ENCODE data around the gene TBCA. TPM values are rescaled to one million over a fixed set of nuclear protein-coding genes. Genes with fewer than 3 reads are reported as not detected.
"Not testable (repeated sequence)": the region's sequence is repeated elsewhere in the genome, so short reads cannot be mapped to it uniquely, and the experiment has no call there.

Gene TBCA
- total RNA-seq, 3 donors from 2014 or later, result 79.7 to 136 (median 111) TPM

GRCh38 chr5:77758141-77758938 lies 17.8 kb downstream of the TBCA start:
- ATAC-seq, result no peak

DNA sequence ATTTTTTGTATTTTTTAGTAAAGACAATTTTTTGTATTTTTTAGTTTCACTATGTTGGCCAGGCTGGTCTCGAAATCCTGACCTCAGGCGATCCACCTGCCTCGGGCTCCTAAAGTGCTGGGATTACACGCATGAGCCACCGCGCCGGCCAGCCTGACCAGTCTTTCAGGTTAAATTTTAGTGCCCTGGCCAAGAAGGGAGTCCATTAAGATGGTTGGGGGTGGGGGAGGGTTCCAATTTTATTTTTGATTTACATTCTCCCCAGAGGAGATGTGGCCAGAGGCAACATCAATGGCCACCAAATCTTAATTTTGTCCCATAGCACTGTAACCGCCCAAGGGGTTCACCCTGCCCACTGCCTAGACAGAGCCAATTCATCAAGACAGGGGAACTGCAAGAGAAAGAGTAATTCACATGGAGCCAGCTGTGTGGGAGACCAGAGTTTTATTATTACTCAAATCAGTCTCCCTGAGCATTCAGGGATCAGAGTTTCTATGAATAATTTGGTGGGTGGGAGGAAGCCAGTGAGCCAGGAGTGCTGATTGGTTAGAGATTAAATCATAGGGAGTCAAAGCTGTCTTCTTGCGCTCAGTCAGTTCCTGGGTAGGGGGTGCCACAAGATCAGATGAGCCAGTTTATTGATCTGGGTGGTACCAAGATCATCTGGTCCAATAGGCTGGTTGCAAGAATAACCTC lies 24.7 kb downstream of the TBCA start:
- no peaks in the 10 kb centered on the region for H3K9me3 ChIP-seq
- H3K4me3 ChIP-seq, result no peak overlapping the region
- TF ChIP-seq, protein P1, sequence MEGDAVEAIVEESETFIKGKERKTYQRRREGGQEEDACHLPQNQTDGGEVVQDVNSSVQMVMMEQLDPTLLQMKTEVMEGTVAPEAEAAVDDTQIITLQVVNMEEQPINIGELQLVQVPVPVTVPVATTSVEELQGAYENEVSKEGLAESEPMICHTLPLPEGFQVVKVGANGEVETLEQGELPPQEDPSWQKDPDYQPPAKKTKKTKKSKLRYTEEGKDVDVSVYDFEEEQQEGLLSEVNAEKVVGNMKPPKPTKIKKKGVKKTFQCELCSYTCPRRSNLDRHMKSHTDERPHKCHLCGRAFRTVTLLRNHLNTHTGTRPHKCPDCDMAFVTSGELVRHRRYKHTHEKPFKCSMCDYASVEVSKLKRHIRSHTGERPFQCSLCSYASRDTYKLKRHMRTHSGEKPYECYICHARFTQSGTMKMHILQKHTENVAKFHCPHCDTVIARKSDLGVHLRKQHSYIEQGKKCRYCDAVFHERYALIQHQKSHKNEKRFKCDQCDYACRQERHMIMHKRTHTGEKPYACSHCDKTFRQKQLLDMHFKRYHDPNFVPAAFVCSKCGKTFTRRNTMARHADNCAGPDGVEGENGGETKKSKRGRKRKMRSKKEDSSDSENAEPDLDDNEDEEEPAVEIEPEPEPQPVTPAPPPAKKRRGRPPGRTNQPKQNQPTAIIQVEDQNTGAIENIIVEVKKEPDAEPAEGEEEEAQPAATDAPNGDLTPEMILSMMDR (IDR thresholded peaks at IDR 0.05), result no peak
- no peaks in the 10 kb centered on the region for H3K36me3 ChIP-seq (ENCODE audit: low read depth)
- DNase-seq, result no peak
- no peak for ATAC-seq
- H3K4me1 ChIP-seq (ENCODE audit: low read depth), result no peaks in the 10 kb centered on the region
- intact Hi-C loops (cut with DNase I, micrococcal nuclease), result no loop called here

More at GRCh38 chr5:77758141-77758938, 17.8 kb downstream of the TBCA start:
- DNase-seq, result no peak
- intact Hi-C loops (cut with DNase I, micrococcal nuclease), result no loop called here
- no peaks in the 10 kb centered on the region for H3K36me3 ChIP-seq (ENCODE audit: low read depth)
- H3K4me1 ChIP-seq (ENCODE audit: low read depth), result no peaks in the 10 kb centered on the region
- TF ChIP-seq, protein P1 (IDR thresholded peaks at IDR 0.05), result no peak
- no peaks in the 10 kb centered on the region for H3K9me3 ChIP-seq
- H3K4me3 ChIP-seq, result no peak overlapping the region

DNA sequence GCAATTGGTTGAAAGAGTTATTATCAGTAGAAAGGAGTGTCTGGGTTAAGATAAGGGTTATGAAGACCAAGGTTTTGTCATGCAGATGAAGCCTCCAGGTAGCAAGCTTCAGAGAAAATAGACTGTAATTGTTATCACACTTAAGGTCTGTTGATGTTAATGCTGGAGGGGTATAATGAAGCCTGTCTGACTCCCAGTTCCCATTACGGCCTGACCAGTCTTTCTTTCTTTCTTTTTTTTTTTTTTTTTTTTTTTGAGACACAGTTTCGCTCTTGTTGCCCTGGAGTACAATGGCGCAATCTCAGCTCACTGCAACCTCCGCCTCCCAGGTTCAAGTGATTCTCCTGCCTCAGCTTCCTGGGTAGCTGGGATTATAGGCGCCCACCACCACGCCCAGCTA lies 25.2 kb downstream of the TBCA start:
- H3K4me1 ChIP-seq (ENCODE audit: low read depth); H3K36me3 ChIP-seq (ENCODE audit: low read depth); H3K4me3 ChIP-seq; H3K9me3 ChIP-seq; ATAC-seq; intact Hi-C loops (cut with DNase I, micrococcal nuclease); DNase-seq: not testable (repeated sequence)

DNA sequence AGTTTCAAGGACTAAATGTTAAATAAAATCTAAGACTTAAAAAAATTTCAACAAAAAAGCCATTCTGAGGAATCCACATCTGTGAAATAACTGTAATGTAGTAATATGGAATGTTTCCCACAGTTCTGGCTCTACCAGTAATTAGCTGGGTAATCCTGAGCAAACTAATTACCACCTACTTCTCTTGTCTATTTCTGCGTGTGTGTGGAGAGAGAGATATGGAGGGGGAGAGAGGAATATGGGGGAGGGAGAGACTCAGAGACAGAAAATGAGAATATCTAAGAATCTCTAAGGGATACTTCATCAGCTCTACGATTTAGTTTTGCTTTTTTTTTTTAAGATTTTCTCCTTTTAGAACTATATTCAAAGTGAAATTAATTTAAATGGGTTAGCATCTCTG lies 28.0 kb downstream of the TBCA start:
- H3K4me1 ChIP-seq (ENCODE audit: low read depth), result no peaks in the 10 kb centered on the region
- no peak overlapping the region for H3K4me3 ChIP-seq
- ATAC-seq (no peak), DNase-seq (no peak)
- H3K9me3 ChIP-seq, result no peaks in the 10 kb centered on the region
- intact Hi-C loops (cut with DNase I, micrococcal nuclease), result no loop called here
- TF ChIP-seq, protein P1 (IDR thresholded peaks at IDR 0.05), result no peak
- no peaks in the 10 kb centered on the region for H3K36me3 ChIP-seq (ENCODE audit: low read depth)

- intact Hi-C loops (cut with DNase I, micrococcal nuclease), result no loop called here
- TF ChIP-seq, protein P1 (IDR thresholded peaks at IDR 0.05), result no peak
- Histone ChIP-seq H3K36me3 (ENCODE audit: low read depth) (no peaks in the 10 kb centered on the region), H3K9me3 (no peaks in the 10 kb centered on the region), H3K4me1 (ENCODE audit: low read depth) (no peaks in the 10 kb centered on the region), H3K4me3 (no peak overlapping the region)
- no peak for ATAC-seq
- no peak for DNase-seq
Observed at GRCh38 chr5:77744116-77744515, 32.0 kb downstream of the TBCA start.

GRCh38 chr5:77743181-77743580 lies 33.0 kb downstream of the TBCA start:
- TF ChIP-seq, protein P1 (IDR thresholded peaks at IDR 0.05), result no peak
- ATAC-seq (no peak), DNase-seq (no peak)
- intact Hi-C loops (cut with DNase I, micrococcal nuclease), result no loop called here
- Histone ChIP-seq H3K9me3 (no peaks in the 10 kb centered on the region), H3K36me3 (ENCODE audit: low read depth) (no peaks in the 10 kb centered on the region), H3K4me1 (ENCODE audit: low read depth) (no peaks in the 10 kb centered on the region), H3K4me3 (no peak overlapping the region)

Data from mucosa of descending colon (tissue), 3 donors.